WTC11 (cell line): ENCODE measurements around the gene PIWIL1.

ENCODE experiments used
- CTCF ChIP-seq: fragments of 200-600 bp; IDR thresholded peaks from 2 replicates; pipeline ENCODE4 v1.8.0; 2022; ENCODE audit warnings: antibody characterized with exemption
- FOXJ3 ChIP-seq: sonication (generic); formaldehyde crosslinking; IDR thresholded peaks from 2 replicates; pipeline ENCODE4 v1.9.0; 2021; ENCODE audit warnings: missing genetic modification reagents, mild to moderate bottlenecking, borderline replicate concordance
- FOXK1 ChIP-seq: sonication (generic); formaldehyde crosslinking; IDR thresholded peaks from 2 replicates; pipeline ENCODE4 v1.8.0; 2022; ENCODE audit warnings: mild to moderate bottlenecking, moderate library complexity, missing genetic modification reagents
- IRF1 ChIP-seq: sonication (generic); formaldehyde crosslinking; IDR thresholded peaks from 2 replicates; pipeline ENCODE4 v1.8.0; 2023; ENCODE audit warnings: missing genetic modification reagents
- NR2C2 ChIP-seq: sonication (generic); formaldehyde crosslinking; IDR thresholded peaks from 2 replicates; pipeline ENCODE4 v1.8.0; 2022; ENCODE audit warnings: mild to moderate bottlenecking, missing genetic modification reagents
- SP1 ChIP-seq: sonication (generic); formaldehyde crosslinking; conservative IDR thresholded peaks from 2 replicates; pipeline ENCODE4 v1.8.1; 2022; ENCODE audit warnings: missing genetic modification reagents
- USF2 ChIP-seq: sonication (generic); formaldehyde crosslinking; IDR thresholded peaks from 2 replicates; pipeline ENCODE4 v1.8.1; 2023; ENCODE audit warnings: mild to moderate bottlenecking, missing genetic modification reagents, moderate library complexity
- ZNF423 ChIP-seq: fragments of 250-450 bp; sonication (Bioruptor Pico); IDR thresholded peaks from 2 replicates; pipeline ENCODE4 v2.1.2; 2022; ENCODE audit warnings: mild to moderate bottlenecking, moderate library complexity

- TF ChIP-seq SP1 (CRISPR knock-in tag) (no peak), FOXK1 (CRISPR knock-in tag) (no peak), CTCF (no peak), NR2C2 (CRISPR knock-in tag) (no peak), ZNF423 (no peak), USF2 (CRISPR knock-in tag) (no peak), FOXJ3 (CRISPR knock-in tag) (no peak), IRF1 (CRISPR knock-in tag) (no peak)
These were observed 37.9 kb downstream of the PIWIL1 start for GRCh38 chr12:130375296-130376287.
